Astrocyte (in vitro differentiated cells and primary cell): Measurements from ENCODE around the gene P3H2.
A peak's percentile ranks its signal among the peaks of the same experiment; 100 is the strongest.

Experiments
- EZH2 ChIP-seq: IDR thresholded peaks from 2 replicates; pipeline ENCODE4 v1.6.1; 2012; ENCODE audit warnings: mild to moderate bottlenecking, low read length, inconsistent platforms; ENCODE audit not compliant: insufficient read depth
- TF ChIP-seq, protein P1 (sequence below): IDR thresholded peaks from 2 replicates; pipeline ENCODE4 v1.5.1; 2011; ENCODE audit warnings: low read depth, mild to moderate bottlenecking, inconsistent platforms, low read length, moderate library complexity; ENCODE audit not compliant: insufficient read depth

- TF ChIP-seq, protein P1, sequence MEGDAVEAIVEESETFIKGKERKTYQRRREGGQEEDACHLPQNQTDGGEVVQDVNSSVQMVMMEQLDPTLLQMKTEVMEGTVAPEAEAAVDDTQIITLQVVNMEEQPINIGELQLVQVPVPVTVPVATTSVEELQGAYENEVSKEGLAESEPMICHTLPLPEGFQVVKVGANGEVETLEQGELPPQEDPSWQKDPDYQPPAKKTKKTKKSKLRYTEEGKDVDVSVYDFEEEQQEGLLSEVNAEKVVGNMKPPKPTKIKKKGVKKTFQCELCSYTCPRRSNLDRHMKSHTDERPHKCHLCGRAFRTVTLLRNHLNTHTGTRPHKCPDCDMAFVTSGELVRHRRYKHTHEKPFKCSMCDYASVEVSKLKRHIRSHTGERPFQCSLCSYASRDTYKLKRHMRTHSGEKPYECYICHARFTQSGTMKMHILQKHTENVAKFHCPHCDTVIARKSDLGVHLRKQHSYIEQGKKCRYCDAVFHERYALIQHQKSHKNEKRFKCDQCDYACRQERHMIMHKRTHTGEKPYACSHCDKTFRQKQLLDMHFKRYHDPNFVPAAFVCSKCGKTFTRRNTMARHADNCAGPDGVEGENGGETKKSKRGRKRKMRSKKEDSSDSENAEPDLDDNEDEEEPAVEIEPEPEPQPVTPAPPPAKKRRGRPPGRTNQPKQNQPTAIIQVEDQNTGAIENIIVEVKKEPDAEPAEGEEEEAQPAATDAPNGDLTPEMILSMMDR = peak; percentile 35
- TF ChIP-seq EZH2 = no peak
Observed at GRCh38 chr3:190017521-190018288, 103.0 kb downstream of the P3H2 start.
